ENCODE results near the gene WWTR1. TPM values are rescaled to one million over a fixed set of nuclear protein-coding genes. Genes with fewer than 3 reads are reported as not detected.
A peak's percentile ranks its signal among the peaks of the same experiment; 100 is the strongest.

The WWTR1 gene
- total RNA-seq, 1 donor from 2014 or later: 15.0 TPM

DNA sequence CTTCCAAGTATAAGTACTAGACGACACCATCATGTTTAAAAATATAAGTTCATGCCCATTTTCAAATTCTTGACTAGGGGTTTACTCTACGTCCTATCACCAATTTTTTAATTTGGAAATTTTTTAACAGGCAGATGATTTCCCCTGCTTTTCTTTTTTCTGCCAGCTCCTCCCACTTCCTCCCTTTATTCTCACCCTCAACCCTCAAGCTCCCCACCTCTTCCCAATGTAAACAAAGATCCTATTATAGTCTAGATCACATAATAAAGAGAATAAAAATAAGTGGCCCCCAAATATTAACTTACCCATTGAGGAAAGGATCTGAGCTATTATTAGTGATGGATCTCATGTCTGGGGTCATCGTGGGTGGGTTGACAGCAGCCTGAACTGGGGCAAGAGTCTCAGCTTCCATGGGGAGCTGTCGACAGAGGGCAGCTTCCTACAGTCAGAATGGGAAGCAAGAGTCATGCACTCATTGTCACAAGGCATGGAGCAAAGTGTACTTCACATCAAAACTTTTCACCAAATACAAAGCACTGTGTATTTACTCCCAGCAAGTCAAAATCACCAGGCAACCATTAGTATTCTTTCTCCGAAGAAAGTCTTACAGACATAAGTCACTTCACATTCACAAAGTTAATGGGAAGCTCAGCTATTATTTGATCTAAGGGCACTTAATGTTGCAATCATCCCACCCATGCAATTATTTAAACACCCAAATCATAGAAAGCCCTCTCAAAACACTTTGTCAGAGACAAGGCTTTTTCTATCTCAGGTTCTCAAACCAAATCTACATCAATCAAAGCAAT is 130.1 kb downstream of the WWTR1 start:
- Mint-ChIP-seq H3K27ac (peak overlapping the region; percentile 12), H3K36me3 (ENCODE audit: insufficient read depth) (peaks cover 8% of the 10 kb centered on the region), H3K4me1 (ENCODE audit: low read depth) (peaks cover 14% of the 10 kb centered on the region), H3K27me3 (no peaks in the 10 kb centered on the region), H3K4me3 (ENCODE audit: low read depth) (no peak overlapping the region), H3K9me3 (ENCODE audit: low read depth) (no peaks in the 10 kb centered on the region)
- TF ChIP-seq, protein P1, sequence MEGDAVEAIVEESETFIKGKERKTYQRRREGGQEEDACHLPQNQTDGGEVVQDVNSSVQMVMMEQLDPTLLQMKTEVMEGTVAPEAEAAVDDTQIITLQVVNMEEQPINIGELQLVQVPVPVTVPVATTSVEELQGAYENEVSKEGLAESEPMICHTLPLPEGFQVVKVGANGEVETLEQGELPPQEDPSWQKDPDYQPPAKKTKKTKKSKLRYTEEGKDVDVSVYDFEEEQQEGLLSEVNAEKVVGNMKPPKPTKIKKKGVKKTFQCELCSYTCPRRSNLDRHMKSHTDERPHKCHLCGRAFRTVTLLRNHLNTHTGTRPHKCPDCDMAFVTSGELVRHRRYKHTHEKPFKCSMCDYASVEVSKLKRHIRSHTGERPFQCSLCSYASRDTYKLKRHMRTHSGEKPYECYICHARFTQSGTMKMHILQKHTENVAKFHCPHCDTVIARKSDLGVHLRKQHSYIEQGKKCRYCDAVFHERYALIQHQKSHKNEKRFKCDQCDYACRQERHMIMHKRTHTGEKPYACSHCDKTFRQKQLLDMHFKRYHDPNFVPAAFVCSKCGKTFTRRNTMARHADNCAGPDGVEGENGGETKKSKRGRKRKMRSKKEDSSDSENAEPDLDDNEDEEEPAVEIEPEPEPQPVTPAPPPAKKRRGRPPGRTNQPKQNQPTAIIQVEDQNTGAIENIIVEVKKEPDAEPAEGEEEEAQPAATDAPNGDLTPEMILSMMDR (IDR thresholded peaks at IDR 0.05; ENCODE audit: unreplicated experiment): peak; percentile 11
- DNase-seq (ENCODE audit: low spot score, unreplicated experiment): no peak

DNA sequence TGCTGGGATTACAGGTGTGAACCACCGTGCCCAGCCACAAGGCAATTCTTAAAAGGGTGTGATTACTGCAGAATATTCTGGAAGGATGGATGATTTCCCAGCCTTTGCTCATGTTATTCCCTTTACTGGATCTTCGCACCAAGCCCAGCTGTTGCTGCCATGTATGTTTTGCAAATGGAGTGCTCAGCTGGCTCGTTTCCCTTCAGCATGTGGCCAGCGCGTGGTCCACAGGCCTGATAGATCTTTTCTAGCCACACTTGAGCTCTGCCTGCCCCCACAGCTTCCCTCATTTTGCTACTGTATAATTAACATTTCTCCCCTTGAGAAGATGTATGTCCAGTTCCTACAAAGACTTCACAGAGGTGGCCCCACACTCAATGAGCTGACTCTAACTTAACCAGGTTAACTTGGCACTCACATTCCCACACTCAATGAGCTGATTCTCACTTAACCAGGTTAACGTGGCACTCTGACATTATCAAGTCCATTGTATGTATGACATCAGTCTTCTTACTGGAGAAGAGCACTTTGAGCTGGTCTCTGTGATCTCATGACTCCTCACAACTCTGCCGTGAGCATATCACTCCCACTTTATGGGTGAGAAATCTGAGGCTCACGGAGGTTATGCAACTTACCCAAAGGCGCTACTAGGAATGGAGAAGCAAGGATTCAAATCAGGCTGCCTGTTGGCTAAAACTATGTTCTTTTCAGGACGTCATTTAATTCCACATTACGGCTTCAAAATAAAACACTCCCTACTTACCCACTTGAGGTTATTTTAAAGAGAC is 134.1 kb downstream of the WWTR1 start:
- no peak for DNase-seq (ENCODE audit: low spot score, unreplicated experiment)
- Mint-ChIP-seq H3K4me1 (ENCODE audit: low read depth) (peaks cover 12% of the 10 kb centered on the region), H3K27ac (peak overlapping the region; percentile 27), H3K27me3 (no peaks in the 10 kb centered on the region), H3K9me3 (ENCODE audit: low read depth) (no peaks in the 10 kb centered on the region), H3K4me3 (ENCODE audit: low read depth) (no peak overlapping the region), H3K36me3 (ENCODE audit: insufficient read depth) (peaks cover 8% of the 10 kb centered on the region)
- TF ChIP-seq, protein P1 (IDR thresholded peaks at IDR 0.05; ENCODE audit: unreplicated experiment): no peak

DNA sequence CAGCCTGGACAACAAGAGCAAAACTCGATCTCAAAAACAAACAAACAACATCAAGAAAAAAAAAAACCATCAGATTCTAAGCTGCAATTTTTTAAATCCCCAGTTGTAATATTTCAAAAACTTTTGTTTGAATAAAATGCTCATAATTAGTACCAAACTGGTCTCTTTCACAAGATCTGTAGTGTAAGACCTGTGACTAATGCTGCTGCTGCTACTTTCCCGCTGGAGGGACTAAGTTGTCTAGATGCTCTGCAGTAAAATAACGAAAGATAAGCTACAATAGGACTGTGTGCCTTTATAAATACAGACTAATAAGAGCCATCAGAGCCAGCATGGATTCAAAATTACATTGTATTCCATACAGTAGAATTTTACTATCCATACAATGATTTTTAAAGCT is 137.9 kb downstream of the WWTR1 start:
- H3K27ac Mint-ChIP-seq: no peak overlapping the region
- no peak overlapping the region for H3K4me3 Mint-ChIP-seq (ENCODE audit: low read depth)
- H3K9me3 Mint-ChIP-seq (ENCODE audit: low read depth): no peaks in the 10 kb centered on the region
- H3K4me1 Mint-ChIP-seq (ENCODE audit: low read depth): no peaks in the 10 kb centered on the region
- H3K36me3 Mint-ChIP-seq (ENCODE audit: insufficient read depth): peaks cover 8% of the 10 kb centered on the region
- no peaks in the 10 kb centered on the region for H3K27me3 Mint-ChIP-seq
- TF ChIP-seq, protein P1 (IDR thresholded peaks at IDR 0.05; ENCODE audit: unreplicated experiment): no peak
- no peak for DNase-seq (ENCODE audit: low spot score, unreplicated experiment)

DNA sequence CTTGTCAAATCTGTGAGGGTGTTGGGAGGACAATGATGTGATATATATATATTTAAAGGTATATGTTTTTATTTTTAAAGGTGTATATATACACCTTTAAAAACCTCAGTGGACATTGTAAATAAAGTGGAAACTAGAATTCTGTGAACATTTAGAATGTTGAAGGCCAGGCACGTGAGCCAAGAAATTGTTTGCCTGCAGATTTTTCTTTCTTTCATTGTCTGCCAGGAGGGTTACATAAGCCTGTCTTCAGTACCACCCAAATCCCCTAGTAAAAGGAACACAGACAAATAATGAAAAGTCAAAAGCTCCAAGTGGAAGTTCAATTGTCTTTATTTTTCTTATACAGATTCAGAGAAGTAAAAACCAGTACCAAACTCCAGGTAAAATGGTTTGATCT is 140.9 kb downstream of the WWTR1 start:
- TF ChIP-seq, protein P1 (IDR thresholded peaks at IDR 0.05; ENCODE audit: unreplicated experiment): no peak
- Mint-ChIP-seq H3K27me3 (no peaks in the 10 kb centered on the region), H3K27ac (no peak overlapping the region), H3K9me3 (ENCODE audit: low read depth) (no peaks in the 10 kb centered on the region), H3K36me3 (ENCODE audit: insufficient read depth) (no peaks in the 10 kb centered on the region), H3K4me1 (ENCODE audit: low read depth) (peaks cover 6% of the 10 kb centered on the region), H3K4me3 (ENCODE audit: low read depth) (no peak overlapping the region)
- no peak for DNase-seq (ENCODE audit: low spot score, unreplicated experiment)

DNA sequence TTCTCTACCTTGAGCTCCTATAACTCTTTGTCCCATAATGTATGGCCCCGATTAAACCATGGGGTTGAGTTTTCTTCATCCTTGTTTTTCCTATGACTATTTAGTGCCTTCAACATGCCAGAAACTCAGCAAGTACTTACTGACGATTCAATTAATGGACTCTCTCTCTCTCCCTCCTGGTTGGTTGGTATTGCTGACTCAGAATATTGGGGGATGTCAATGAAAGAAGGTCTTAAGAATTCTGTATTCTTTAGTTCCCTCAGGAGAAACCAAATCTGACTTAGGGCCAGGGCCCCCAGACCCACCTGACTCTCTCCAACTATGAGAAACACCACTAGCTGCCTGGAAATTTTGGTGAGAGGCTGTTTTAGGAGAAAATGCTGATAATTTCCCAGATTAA is 142.6 kb downstream of the WWTR1 start:
- H3K27ac Mint-ChIP-seq: no peak overlapping the region
- H3K9me3 Mint-ChIP-seq (ENCODE audit: low read depth): no peaks in the 10 kb centered on the region
- TF ChIP-seq, protein P1 (IDR thresholded peaks at IDR 0.05; ENCODE audit: unreplicated experiment): no peak
- H3K4me1 Mint-ChIP-seq (ENCODE audit: low read depth): peaks cover 6% of the 10 kb centered on the region
- no peak overlapping the region for H3K4me3 Mint-ChIP-seq (ENCODE audit: low read depth)
- H3K27me3 Mint-ChIP-seq: no peaks in the 10 kb centered on the region
- H3K36me3 Mint-ChIP-seq (ENCODE audit: insufficient read depth): no peaks in the 10 kb centered on the region
- DNase-seq (ENCODE audit: low spot score, unreplicated experiment): no peak

All from progenitor cell of endocrine pancreas (in vitro differentiated cells).